ENCODE data around the gene IGFBP1.
"Not testable (repeated sequence)": the region's sequence is repeated elsewhere in the genome, so short reads cannot be mapped to it uniquely, and the experiment has no call there.

Gene IGFBP1

GRCh38 chr7:45888185-45888992, at the start of gene IGFBP1:
TSS of gene IGFBP1 (plus strand) at chr7:45888488. CDS start at chr7:45888653, 165 bp downstream.
- no peak for DNase-seq

GRCh38 chr7:45838852-45839251, 49.4 kb upstream of the IGFBP1 start:
- DNase-seq: not testable (repeated sequence)

- not testable (repeated sequence) for DNase-seq
Measured at GRCh38 chr7:45841926-45842717, 46.2 kb upstream of the IGFBP1 start.

- not testable (repeated sequence) for DNase-seq
Measured at GRCh38 chr7:45846536-45846935, 41.8 kb upstream of the IGFBP1 start.

- not testable (repeated sequence) for DNase-seq
Measured at GRCh38 chr7:45848734-45849133, 39.6 kb upstream of the IGFBP1 start.

- DNase-seq: not testable (repeated sequence)
Measured at GRCh38 chr7:45852984-45853383, 35.3 kb upstream of the IGFBP1 start.

- DNase-seq: not testable (repeated sequence)
Measured at GRCh38 chr7:45853491-45853890, 34.8 kb upstream of the IGFBP1 start.

- not testable (repeated sequence) for DNase-seq
Measured at GRCh38 chr7:45855680-45856079, 32.6 kb upstream of the IGFBP1 start.

GRCh38 chr7:45856888-45857287, 31.4 kb upstream of the IGFBP1 start:
- DNase-seq: not testable (repeated sequence)

GRCh38 chr7:45863715-45864114, 24.6 kb upstream of the IGFBP1 start:
- DNase-seq: no peak

- no peak for DNase-seq
Measured at GRCh38 chr7:45865594-45866410, 22.5 kb upstream of the IGFBP1 start.

GRCh38 chr7:45867471-45867870, 20.8 kb upstream of the IGFBP1 start:
- no peak for DNase-seq

- DNase-seq: no peak
Measured at GRCh38 chr7:45869426-45869825, 18.9 kb upstream of the IGFBP1 start.

- DNase-seq: no peak
Measured at GRCh38 chr7:45872116-45873034, 15.9 kb upstream of the IGFBP1 start.

- no peak for DNase-seq
Measured at GRCh38 chr7:45873035-45873354, 15.3 kb upstream of the IGFBP1 start, which contains the start of gene CCDC201. TSS of gene CCDC201 (minus strand) at chr7:45873082. CDS start at chr7:45873007, 75 bp downstream.

- no peak for DNase-seq
Measured at GRCh38 chr7:45873355-45873754, 14.9 kb upstream of the IGFBP1 start.

- DNase-seq: no peak
Measured at GRCh38 chr7:45874408-45875131, 13.7 kb upstream of the IGFBP1 start.

- no peak for DNase-seq
Measured at GRCh38 chr7:45876519-45876918, 11.8 kb upstream of the IGFBP1 start.

- no peak for DNase-seq
Measured at GRCh38 chr7:45878457-45879144, 9.7 kb upstream of the IGFBP1 start.

GRCh38 chr7:45880433-45880860, 7.8 kb upstream of the IGFBP1 start:
- no peak for DNase-seq

Measured in CD4-positive, alpha-beta T cell treated with Interleukin-4 for 4 hours (primary cell).